ENCODE measurements around the gene PIK3C2G. TPM values are rescaled to one million over a fixed set of nuclear protein-coding genes. Genes with fewer than 3 reads are reported as not detected.
A peak's percentile ranks its signal among the peaks of the same experiment; 100 is the strongest.

The PIK3C2G gene
- total and polyA plus RNA-seq, 3 donors from 2014 or later, result 0.55 to 1.1 (median 0.62) TPM

DNA sequence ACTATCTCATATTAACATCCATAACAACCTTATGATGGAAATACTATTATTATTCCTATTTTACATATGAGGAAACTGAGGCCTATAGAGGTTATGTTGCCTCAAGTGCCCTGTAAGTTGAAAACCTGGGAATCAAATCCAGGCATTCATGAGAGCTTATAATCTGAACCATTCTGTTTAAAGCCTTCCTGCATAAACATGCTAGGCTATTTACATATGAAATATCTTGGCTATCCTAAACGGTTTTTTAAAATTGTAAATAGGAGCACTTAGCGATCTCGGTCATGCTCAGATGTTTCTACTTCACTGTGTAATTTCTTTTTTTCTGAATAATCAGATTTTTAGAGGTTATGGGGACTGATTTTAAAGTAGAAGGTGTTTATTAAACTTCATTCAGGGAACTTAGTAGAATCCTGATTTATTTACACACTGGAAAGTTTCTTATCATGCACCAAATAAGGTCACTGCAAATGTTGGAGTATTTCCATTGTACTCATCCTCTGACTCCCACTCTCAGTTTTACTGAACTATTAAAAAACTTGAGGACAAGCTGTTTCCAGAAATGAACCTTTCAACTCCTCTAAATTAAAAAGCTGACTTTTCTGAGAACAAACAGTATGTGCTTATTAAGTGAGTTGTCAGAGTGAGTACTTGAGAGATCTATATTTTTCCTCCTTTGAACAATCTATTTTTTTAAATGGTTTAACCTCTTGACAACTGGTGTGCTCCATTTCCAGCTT lies 141.7 kb downstream of the PIK3C2G start:
- Histone ChIP-seq H3K27ac (peak overlapping the region; percentile 57 to 59), H3K27me3 (no peaks in the 10 kb centered on the region), H3K4me1 (peaks cover 12% of the 10 kb centered on the region), H3K4me3 (no peak overlapping the region), H3K9me3 (no peaks in the 10 kb centered on the region), H3K36me3 (ENCODE audit: low read depth, missing control alignments) (no peaks in the 10 kb centered on the region)
- TF ChIP-seq, protein P1, sequence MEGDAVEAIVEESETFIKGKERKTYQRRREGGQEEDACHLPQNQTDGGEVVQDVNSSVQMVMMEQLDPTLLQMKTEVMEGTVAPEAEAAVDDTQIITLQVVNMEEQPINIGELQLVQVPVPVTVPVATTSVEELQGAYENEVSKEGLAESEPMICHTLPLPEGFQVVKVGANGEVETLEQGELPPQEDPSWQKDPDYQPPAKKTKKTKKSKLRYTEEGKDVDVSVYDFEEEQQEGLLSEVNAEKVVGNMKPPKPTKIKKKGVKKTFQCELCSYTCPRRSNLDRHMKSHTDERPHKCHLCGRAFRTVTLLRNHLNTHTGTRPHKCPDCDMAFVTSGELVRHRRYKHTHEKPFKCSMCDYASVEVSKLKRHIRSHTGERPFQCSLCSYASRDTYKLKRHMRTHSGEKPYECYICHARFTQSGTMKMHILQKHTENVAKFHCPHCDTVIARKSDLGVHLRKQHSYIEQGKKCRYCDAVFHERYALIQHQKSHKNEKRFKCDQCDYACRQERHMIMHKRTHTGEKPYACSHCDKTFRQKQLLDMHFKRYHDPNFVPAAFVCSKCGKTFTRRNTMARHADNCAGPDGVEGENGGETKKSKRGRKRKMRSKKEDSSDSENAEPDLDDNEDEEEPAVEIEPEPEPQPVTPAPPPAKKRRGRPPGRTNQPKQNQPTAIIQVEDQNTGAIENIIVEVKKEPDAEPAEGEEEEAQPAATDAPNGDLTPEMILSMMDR (IDR thresholded peaks at IDR 0.05), result no peak
- no peak for TF ChIP-seq POLR2A (IDR thresholded peaks at IDR 0.05)
- DNase-seq, result no peak
- intact Hi-C loops (cut with DNase I; ENCODE audit: low total_unique reads), result no loop called here
- 34 to 44% methylated on average over 3 of the region's 3 CpGs for WGBS, 2 donors

DNA sequence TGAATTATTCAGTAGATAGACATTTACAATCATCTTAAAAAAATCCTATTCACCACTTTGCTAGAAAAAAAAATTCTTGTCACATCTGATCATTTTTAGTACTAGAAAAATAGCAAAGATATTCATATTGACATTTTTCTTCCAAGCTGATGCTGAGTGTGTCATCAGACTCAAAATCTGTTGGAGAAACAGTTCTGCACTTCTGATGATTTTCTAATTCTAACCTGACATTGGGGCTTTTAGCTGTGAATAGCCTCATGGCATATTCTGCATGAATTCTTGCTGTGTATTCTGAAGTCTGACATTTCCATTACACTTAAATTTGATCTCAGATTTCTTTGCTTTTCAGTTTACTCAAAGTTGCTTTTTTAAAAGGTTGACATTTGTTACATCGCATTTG lies 150.1 kb downstream of the PIK3C2G start:
- Histone ChIP-seq H3K4me3 (no peak overlapping the region), H3K4me1 (no peaks in the 10 kb centered on the region), H3K27ac (no peak overlapping the region), H3K9me3 (no peaks in the 10 kb centered on the region), H3K36me3 (ENCODE audit: low read depth, missing control alignments) (no peaks in the 10 kb centered on the region), H3K27me3 (no peaks in the 10 kb centered on the region)
- WGBS, 2 donors, result 93% methylated on average over 1 of the region's 1 CpG
- TF ChIP-seq, protein P1 (IDR thresholded peaks at IDR 0.05), result no peak
- no peak for TF ChIP-seq POLR2A (IDR thresholded peaks at IDR 0.05)
- intact Hi-C loops (cut with DNase I; ENCODE audit: low total_unique reads), result no loop called here
- DNase-seq, result no peak

DNA sequence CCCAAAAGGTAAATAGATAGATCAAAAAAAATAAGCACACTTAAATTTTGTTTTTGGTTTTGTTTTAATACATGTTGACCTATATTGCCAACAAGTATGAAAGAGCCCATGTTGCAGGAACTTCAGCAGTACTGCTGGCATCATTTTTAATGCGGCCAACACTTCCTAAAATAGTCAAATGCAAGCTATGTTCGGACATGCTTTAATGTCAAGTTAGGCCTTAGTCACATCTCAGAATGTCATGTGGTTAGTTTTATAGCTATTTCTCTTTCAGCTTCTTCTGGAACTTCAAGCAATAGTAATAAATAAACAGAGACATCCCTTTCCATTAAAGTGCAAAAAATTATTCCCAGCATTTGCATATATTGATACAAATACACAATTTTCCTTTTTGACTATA lies 153.4 kb downstream of the PIK3C2G start:
- Histone ChIP-seq H3K9me3 (no peaks in the 10 kb centered on the region), H3K4me3 (no peak overlapping the region), H3K27ac (no peak overlapping the region), H3K36me3 (ENCODE audit: low read depth, missing control alignments) (no peaks in the 10 kb centered on the region), H3K4me1 (no peaks in the 10 kb centered on the region), H3K27me3 (no peaks in the 10 kb centered on the region)
- whole genome bisulfite sequencing, 2 donors, result 90 to 95% methylated on average over 2 of the region's 2 CpGs
- TF ChIP-seq, protein P1 (IDR thresholded peaks at IDR 0.05), result no peak
- TF ChIP-seq POLR2A (IDR thresholded peaks at IDR 0.05), result no peak
- DNase-seq, result no peak
- intact Hi-C loops (cut with DNase I; ENCODE audit: low total_unique reads), result no loop called here

DNA sequence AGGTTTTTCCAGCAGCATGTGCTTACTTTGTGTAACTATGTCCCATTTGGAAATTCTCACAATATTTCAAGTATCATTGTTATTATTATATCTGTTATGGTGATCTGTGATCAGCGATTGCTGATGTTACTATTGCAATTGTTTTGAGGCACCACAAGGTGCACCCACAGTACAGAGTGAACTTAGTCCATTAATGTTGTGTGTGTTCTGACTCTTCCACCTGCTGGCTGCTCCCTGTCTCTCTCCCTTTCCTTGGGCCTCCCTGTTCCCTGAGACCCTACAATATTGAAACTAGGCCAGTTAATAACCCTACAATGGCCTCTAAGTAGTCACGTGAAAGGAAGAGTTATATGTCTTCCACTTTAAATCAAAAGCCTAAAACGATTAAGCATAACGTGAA lies 153.9 kb downstream of the PIK3C2G start:
- Histone ChIP-seq H3K27ac (no peak overlapping the region), H3K27me3 (no peaks in the 10 kb centered on the region), H3K9me3 (no peaks in the 10 kb centered on the region), H3K36me3 (ENCODE audit: low read depth, missing control alignments) (no peaks in the 10 kb centered on the region), H3K4me3 (no peak overlapping the region), H3K4me1 (no peaks in the 10 kb centered on the region)
- 56 to 66% methylated on average over 4 of the region's 4 CpGs for WGBS, 2 donors
- TF ChIP-seq, protein P1 (IDR thresholded peaks at IDR 0.05), result no peak
- TF ChIP-seq POLR2A (IDR thresholded peaks at IDR 0.05), result no peak
- DNase-seq, result no peak
- intact Hi-C loops (cut with DNase I; ENCODE audit: low total_unique reads), result no loop called here

DNA sequence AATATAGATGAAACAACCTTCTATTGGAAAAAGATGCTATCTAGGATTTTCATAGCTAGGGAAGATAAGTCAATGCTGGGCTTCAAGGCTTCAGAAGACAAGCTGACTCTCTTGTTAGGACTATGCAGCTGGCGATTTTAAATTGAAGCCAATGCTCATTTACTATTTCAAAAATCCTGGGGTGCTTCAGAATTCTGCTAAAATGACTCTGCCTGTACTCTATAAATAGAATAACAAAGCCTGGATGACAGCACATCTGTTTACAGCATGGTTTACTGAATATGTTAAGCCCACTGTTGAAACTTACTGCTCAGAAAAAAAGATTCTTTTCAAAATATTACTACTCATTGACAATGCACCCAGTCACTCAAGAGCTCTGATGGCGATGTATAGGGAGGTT lies 155.1 kb downstream of the PIK3C2G start:
- no peaks in the 10 kb centered on the region for H3K9me3 ChIP-seq
- 90 to 97% methylated on average over 2 of the region's 2 CpGs for WGBS, 2 donors

More for the DNA sequence above, 155.1 kb downstream of the PIK3C2G start:
- H3K4me3 ChIP-seq, result no peak overlapping the region
- intact Hi-C loops (cut with DNase I; ENCODE audit: low total_unique reads), result no loop called here
- no peaks in the 10 kb centered on the region for H3K27me3 ChIP-seq
- TF ChIP-seq, protein P1 (IDR thresholded peaks at IDR 0.05), result no peak
- no peak for TF ChIP-seq POLR2A (IDR thresholded peaks at IDR 0.05)
- H3K4me1 ChIP-seq, result no peaks in the 10 kb centered on the region
- no peaks in the 10 kb centered on the region for H3K36me3 ChIP-seq (ENCODE audit: low read depth, missing control alignments)
- H3K27ac ChIP-seq, result no peak overlapping the region
- no peak for DNase-seq

All from testis (tissue), 3 donors.